ENCODE measurements around the gene PRKCI.
"Not testable (repeated sequence)": the region's sequence is repeated elsewhere in the genome, so short reads cannot be mapped to it uniquely, and the experiment has no call there.

The PRKCI gene

DNA sequence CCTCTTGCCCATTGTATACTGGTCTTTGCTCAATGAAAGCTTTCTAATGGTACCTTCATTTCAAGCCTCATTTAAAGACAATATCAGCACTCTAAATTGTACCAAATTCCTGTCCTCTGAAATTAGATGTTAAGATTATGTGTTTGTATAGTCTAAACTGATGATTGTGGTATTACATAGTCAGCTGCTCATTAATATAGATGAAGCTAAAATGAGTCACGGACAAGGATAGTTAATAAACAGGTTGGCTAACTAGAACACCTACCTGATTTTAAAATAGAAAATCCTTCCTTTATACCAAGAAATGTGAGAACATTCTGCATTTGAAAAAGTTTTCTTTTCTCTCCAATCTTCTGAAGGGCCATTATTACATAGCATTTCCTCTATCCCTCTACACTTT, 2.9 kb downstream of the PRKCI start:
- no peak for DNase-seq

DNA sequence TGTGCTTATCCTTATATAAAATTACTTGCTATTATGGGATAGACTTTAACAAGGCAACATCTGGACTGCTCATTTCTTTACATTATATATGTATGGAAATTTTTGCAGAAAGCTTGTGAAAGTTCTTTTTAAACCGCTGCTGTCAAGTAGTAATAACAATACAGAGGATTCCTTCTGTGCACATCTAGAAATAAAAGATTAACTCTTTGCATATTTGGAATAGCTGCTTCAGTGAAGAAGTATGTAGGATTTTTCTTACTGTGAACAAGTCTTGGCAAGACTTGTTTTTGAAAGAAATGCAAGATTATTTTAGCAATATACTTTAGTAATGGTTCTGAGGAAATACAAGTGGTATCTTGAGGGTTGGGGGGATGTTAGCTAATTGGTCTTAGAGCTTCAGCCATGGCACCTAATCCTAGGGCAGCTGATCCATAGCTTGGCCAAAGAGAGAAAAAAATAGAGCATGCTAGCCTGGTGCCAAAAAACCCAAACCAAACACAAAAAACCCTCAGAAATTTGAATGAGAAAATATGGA, 4.3 kb downstream of the PRKCI start:
- DNase-seq = peak; percentile 36

DNA sequence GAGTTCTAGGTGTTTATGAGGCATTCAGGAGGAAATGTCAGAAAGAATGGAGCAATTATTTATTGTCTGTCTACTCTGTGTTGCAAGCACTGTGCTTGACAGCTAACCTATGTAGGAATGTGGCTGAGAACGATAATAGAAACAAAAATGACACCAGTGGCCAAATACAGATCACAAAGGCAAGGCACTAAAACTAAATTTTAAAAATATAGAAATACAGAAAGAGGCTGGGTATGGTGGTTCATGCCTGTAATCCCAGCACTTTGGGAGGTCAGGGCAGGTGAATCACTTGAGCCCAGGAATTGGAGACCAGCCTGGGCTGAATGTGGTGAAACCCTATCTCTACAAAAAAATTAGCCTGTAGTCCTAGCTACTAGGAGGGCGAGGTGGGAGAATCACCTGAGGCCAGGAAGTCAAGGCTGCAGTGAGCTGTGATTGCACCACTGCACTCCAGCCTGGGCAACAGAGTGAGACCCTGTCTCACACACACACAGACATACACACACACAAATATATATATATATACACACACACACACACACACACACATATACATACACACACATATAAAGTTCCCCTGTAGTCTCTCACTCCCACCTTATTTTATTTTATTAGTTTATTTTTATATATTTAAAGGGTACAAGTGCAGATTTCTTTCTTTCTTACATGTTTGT, 6.0 kb downstream of the PRKCI start:
- peak; percentile 76 for DNase-seq

DNA sequence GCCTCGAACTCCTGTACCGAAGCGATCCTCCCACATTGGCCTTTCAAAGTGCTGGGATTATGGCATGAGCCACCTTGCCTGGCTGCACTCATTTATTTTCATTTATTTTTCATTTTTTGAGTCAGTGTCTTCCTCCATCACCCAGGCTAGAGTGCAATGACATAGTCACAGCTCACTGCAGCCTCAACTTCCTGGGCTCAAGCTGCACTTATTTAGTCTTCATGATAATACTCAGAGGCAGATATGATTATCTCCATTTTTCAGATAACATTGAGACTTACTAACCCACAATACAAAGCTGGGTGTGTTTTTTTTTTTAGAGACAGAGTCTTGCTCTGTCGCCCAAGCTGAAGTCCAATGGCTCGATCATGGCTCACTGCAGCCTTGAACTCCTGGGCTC, 10.0 kb downstream of the PRKCI start:
- peak; percentile 88 for DNase-seq

DNA sequence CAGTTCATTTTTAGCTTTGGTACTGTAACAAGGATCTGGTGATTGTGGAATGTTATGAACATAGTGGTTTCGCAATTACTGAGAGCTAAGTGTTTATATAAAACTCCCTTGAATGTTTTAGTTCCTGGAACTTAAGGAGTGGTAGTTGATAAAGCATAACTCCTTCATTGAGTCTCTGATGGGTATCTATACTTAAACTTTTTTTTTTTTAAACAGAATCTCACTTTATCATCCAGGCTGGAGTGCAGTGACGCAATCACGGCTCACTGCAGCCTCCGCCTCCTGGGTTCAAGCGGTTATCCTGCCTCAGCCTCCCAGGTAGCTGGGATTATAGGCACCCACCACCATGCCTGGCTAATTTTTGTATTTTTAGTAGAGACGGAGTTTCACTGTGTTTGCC, 11.3 kb downstream of the PRKCI start:
- peak; percentile 89 for DNase-seq

DNA sequence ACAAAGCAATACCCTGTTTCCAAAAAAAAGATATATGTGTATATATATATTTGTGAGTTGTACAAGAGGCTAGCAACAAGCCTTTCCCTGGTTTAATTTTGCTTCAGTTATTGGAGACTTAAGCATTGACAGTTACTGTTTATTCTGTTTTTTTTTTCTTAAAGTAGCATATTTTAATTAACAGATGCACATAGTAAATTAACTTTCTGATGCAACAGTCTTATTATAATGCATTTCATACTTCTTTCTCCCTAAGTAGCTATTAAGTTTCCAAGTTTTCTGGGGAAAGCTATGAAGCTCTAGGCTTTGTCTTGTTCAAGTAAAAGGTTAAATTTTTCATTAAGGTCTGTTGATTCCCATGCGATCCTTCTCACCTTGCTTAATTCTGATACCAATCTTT, 17.9 kb downstream of the PRKCI start:
- DNase-seq = no peak

DNA sequence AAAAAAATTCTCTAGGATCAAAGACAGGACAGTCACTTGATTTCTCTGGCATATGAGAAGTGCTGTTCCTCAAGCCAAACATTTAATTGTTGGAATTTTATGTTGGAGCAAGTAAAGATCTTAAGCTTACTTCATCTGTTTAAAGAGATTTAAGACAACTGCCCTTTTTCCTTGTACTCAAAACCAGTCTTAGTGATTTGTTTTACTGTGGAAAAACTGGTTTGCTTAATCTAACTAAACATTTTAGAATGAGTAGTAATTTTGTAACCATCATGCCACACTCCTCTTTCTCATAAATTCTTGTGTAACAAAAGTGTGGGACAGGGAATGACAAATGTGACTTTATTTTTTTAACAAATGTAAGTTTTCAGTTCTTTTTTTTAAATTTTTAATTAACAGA, 18.4 kb downstream of the PRKCI start:
- no peak for DNase-seq

DNA sequence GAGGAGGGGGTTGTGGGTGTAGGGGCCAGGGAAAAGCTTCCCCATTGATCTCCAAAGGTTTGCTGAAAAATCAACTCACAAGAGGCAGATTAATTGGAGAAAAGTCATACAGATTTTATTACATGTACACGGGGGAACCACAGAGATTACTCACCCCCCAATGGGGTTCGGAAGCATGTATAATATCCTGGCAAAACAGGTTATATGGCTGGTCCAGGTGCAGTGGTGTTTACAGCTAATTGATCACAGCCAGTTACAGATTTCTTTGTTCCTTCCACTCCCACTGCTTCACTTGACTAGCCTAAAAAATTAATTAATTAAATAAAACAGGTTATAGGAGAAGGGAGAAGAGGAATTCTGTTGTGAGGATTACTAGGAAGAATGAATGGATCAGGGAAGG, 22.4 kb downstream of the PRKCI start:
- DNase-seq = no peak

DNA sequence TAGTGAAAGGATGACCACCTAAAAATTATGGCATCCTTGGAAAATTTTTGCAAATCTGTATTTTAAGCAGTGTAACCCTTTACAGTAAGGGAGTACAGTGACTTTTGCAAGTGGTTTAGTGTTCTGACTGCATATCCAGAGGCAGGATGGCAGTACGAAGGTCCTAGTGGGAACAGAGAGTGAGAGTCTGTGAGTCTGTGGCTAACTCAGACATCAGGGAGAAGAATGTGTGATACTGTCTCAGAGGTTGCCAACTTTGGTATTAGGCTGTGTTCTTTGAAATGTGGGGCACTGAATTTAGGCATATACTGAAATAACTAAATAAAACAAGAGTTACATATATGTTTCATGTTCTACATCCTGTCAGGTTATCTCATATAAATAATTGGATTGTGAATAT, 25.7 kb downstream of the PRKCI start:
- DNase-seq = no peak

DNA sequence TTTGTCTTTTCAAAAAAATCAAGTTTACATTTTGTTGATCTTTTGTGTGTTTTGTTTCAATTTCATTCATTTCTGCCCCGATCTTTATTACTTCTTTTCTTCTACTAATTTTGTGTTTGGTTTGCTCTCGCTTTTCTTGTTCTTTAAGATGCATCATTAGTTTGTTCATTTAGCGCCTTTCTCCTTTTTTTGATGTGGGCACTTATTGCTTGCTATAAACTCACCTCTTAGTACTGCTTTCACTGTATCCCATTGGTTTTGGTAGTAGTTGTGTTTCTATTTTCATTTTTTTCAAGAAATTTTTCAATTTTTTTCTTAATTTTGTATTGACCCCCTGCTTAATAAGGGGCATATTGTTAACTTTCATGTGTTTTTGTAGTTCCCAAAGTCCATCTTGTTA, 34.4 kb downstream of the PRKCI start:
- DNase-seq = no peak

DNA sequence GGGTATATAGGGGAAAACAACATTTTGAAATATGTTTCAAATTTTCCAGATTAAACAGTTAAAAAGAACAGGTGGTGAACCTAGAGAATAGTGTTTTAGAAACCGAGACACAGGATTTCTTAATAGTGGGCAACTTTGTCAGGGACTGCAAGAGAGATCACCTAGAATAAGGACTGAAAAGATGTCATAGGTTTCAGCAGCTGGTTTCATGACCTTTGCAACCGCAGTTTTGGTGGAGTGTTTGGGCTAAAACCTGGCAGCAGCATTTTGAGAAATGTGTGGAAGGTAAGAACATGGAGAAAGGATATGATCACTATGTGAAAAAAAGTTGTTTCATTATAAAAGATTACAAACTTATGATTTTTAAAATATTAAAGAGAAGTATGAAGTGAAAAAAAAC, 34.9 kb downstream of the PRKCI start:
- no peak for DNase-seq

DNA sequence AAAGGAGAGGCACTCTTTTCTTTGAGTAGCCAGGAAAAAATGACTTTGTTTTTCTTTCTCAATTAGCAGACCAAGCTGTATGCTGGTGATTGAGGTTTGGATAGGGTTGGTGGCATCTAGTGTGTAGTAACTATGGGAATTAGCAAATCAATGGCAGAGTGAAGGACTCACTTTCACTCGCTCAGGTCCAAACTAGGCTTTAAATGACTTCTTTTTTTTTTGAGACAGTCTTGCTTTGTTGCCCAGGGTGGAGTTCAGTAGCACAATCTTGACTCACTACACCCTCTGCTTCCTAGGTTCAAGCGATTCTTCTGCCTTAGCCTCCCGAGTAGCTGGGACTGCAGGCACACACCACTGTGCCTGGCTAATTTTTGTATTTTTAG, 35.9 kb downstream of the PRKCI start:
- DNase-seq = no peak

DNA sequence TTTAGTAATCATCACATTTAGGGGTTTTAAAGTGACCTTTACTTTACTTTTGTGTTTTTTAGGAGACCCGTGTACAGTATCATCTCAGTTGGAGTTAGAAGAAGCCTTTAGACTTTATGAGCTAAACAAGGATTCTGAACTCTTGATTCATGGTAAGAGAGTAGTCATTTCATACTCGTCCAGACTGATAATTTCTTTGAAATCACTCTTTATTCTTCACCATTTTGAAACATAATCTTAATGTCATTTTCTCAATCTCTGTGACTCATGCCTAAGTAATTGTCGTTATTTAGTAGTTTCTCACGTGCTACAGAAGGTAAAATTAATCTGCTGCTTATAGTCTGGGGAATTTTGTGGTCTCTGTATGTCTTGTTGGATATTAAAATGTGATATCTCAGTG, 37.7 kb downstream of the PRKCI start:
- DNase-seq = no peak

DNA sequence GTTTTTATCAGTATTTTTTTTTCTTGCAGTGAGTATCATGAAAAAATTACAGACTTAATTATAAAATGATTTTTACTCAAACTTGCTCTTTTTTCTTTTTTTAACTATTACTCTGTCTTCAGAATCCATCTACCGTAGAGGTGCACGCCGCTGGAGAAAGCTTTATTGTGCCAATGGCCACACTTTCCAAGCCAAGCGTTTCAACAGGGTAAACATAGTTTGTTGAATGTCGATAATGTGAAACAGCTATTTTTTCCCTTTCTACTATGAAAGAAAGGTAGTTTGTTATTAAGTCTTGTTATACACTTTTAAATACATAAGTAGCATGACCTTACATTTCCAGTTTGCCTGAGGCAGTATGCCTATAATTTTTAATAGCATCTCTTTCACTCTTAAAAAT, 45.6 kb downstream of the PRKCI start:
- DNase-seq = no peak

DNA sequence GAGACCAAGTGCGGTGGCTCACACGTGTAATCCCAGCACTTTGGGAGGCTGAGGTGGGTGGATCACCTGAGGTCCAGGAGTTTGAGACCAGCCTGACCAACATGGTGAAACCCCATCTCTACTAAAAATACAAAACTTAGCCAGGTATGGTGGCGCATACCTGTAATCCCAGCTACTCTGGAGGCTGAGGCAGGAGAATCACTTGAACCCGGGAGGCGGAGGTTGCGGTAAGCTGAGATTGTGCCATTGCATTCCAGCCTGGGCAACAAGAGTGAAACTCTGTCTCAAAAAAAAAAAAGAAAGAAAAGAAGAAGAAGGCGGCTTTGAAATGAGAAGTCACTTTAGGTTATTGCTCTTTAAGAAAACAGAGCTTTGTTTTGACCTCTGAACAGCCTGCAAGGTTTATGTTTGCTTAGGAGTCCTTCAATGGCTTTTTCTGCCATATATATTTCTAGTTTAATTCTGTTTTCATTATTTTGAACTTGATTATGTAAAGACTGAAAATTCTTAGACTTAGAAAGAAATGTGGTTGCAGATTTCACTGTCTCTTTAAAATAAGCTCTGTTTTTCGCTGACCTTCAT, 47.5 kb downstream of the PRKCI start:
- DNase-seq = not testable (repeated sequence)

DNA sequence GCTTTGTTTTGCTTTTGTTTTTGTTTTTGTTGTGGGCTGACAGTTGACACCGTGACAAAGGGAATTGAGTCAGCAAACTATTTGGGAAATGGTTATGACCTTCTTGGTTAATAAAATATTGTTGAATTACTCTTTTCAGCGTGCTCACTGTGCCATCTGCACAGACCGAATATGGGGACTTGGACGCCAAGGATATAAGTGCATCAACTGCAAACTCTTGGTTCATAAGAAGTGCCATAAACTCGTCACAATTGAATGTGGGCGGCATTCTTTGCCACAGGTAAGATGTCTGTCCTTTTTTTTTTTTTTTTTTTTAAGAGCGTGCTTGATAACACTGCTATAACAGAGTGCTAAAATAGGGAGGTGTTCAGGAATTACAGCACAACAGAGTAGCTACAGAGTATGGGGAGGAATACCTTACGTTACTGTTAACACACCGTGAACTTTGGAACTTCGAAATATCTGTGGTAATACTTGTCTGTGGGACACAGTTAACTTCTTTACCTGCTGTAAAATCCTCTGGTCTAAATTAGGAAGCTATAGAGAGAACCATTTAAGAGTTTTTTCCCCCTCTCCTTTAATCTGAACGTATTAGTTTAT, 48.2 kb downstream of the PRKCI start:
- DNase-seq = no peak

DNA sequence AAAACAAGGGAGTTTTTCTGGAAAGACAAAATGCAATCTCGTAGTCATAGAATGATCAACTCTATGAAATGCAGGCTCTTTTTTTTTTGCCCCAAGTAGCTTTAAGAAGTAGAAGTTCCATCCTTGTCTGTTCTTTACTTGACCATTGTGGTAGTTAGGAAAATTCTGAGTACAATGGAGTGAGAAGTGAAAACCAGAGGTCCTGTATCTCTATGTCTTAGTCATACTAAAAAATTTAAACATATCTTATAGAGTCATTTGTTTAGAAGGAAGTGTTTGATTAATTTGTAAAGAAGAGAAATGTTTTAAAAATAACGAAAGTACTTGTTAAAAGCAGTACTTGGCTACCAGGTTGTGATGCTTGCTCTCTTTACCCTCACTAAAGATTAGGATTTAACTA, 52.4 kb downstream of the PRKCI start:
- DNase-seq = no peak

DNA sequence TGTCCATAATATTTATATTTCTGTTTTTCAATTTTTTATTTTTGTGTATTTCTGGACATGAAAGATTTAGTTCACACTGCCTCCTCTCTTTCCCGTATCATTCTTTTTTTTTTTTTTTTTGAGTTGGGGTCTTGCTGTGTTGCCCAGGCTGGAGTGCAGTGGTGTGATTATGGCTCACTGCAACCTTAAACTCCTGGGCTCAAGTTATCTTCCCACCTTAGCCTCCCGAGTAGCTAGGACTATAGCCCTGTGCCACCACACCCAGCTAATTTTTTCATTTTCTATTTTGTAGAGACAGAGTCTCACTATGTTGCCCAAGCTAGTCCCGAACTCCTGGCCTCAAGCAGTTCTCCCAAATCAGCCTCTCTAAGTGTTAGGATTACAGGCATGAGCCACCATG, 53.6 kb downstream of the PRKCI start:
- no peak for DNase-seq

DNA sequence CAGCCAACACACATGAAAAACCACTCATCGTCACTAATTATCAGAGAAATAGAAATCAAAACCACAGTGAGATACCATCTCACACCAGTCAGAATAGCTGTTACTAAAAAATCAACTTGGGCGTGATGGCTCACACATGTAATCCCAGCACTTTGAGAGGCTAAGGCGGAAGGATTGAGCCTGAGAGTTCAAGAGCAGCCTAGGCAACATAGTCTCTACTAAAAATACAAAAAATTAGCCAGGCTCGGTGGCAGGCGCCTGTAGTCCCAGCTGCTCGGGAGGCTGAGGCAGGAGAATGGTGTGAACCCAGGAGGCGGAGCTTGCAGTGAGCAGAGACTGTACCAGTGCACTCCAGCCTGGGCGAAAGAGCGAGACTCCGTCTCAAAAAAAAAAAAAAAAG, 55.1 kb downstream of the PRKCI start:
- DNase-seq = not testable (repeated sequence)

DNA sequence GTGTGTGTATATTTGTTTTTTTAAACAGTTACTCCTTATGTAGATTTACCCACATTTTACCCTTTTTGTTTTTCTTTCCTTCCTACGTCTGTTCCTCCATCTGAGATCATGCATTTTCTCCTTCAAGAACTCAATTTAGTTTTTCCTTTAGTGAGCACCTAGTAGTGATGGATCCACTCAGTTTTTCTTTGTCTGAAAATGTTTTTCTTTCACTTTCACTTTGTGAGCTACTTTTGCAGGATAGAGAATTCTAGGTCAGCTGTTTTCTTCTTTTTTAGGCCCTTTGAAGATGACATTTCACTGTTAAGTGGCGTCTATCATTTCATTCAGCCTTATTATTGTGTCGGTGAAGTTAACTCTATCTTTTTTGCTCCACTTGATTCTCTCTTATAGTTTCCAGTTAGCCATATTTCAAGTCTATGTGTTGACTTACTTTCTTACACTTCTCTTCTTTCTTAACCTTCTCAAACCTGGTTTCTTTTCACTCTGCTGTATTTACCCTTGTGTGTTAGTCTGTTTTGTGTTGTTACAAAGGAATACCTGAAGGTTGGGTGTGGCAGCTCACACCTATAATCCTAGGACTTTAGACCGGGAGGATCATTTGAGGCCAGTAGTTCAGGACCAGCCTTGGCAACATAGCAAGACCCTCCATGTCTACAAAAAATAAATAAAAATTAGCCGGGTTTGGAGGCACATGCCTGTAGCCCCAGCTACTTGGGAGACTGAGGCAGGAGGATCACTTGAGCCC, 55.8 kb downstream of the PRKCI start:
- DNase-seq = no peak

DNA sequence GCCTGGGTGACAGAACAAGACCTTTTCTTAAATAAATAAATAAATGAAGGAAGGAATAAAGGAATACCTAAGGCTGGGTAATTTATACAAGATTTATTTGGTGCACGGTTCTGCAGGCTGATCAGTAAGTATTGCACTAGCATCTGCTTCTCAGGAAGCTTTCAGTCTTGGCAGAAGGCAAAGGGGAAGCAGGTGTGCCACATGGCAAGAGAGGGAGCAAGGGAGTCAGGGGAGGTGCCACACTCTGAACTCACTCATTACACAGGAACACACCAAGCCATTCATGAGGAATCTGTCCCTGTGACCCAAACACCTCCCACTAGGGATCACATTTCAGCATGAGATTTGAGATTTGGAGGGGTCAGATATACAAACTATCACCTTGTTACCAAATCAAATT, 56.4 kb downstream of the PRKCI start:
- DNase-seq = no peak

DNA sequence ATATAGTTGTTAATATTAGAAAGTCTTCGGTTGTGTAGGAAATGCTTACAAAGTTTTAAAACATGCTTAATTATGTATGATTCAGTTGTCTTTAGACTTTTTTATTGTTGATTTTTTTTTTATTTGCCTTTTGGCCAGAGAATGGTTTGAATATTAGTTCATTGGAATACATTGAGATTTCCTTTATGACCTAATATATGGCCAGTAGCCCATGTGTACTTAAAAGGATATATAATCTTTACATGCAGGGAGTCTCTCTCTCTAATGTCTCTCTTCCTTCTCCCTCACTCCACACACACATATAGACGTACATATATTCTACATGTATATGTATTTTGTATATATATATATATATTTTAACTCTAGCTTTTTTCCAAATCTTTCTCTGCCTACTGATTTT, 68.0 kb downstream of the PRKCI start:
- no peak for DNase-seq

DNA sequence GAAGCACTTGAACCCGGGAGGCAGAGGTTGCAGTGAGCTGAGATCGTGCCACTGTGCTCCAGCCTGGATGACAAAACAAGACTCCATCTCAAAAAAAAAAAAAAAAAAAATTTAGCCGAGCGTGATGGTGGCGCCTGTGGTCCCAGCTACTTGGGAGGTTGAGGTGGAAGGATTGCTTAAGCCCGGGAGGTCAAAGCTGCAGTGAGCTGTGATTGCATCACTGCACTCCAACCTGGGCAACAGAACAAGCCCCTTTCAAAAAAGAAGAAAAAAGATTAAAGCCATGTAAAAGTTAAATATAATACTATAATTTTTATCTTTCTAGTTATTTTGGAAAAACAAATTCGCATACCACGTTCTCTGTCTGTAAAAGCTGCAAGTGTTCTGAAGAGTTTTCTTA, 73.4 kb downstream of the PRKCI start:
- DNase-seq = no peak

DNA sequence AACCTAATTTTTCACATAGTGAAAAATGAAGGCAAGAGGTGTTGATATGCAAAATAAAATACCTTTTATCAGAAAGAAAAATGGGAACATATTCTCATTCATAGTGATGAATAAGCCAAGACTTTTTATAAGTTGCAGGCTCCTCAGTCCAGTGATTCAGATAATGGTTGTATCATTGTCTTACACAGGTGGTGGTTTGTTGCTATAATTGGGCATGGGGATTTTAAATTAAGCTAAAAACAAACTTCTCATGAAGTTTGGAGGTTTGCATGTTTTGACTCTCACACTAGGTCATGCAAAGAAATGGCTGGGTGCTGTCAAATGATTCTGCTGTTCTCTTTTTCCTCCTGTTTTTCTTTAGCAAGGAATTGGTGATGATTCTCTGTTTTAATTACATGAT, 74.5 kb downstream of the PRKCI start:
- no peak for DNase-seq
